Stimulated activated CD8-positive, alpha-beta memory T cell treated with anti-CD3 and anti-CD28 coated beads, Interleukin-2, amount 100 ng/mL, for 1 hour (primary cell): ENCODE data around the gene RAB26.

Experiments used
- DNase-seq, 2 donors: peaks; one replicate each; pipeline ENCODE4 v3.0.0-alpha.2; 2020; ENCODE audit warnings: low read depth in 2 of 2

Gene RAB26

DNA sequence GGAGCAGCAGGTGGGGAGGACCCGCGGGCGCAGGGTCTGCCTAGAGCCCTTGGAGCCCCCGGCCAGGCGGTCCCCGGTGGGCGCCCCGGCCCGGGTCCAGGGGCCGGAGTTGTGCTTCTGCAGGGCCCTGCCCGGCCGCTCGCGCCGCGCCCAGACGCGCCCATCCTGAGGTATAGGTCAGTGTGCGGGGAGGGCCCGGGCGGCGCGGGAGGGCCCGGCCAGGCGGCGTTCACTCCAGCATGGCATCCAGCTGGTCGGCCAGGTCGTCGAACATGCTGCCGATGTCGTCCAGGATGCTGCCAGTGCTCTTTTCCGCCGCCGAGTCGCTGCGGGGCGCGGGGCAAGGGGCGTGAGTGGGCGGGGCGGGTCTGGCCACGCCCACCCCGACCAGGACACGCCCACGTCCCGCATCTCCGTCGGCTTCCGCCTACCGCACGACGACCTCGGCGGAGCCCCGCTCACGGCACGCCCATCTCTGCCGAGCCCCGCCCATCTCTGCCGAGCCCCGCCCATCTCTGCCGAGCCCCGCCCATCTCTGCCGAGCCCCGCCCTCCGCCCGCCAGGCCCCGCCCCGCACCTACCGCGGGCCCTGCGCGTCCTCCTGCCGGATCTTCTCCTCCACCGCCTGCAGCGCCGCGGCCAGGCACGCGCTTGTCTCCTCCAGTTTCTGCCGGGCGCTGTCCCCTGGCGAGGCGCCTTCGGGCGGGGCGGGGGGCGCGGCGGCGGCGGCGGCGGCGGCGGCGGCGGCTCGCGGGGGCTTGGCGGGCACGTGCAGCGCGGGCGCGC lies 30.1 kb downstream of the RAB26 start:
- DNase-seq, result no peak

- no peak for DNase-seq
These were observed 30.7 kb downstream of the RAB26 start for GRCh38 chr16:2179107-2179501.

- DNase-seq, result no peak
These were observed 31.2 kb downstream of the RAB26 start for GRCh38 chr16:2179576-2179975.

DNA sequence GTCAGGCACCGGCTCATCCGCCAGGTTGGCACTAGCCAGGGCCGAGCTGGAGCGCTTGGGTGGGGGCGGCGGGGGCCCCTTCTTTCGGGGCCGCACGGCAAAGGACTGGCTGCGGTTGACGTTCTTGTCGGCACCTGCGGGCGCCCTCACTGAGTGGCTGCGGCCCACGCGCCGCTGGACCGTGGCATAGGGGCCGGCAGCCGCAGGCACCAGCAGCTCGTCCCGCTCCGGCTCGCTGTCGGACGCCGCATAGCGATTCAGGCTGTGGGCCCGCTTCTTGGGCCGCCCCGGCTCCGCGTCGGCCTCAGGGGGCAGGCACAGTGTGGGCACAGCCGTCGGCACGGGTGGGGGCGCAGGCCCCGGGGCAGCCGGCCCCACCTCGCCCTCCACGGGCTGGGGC lies 32.0 kb downstream of the RAB26 start:
- no peak for DNase-seq

DNA sequence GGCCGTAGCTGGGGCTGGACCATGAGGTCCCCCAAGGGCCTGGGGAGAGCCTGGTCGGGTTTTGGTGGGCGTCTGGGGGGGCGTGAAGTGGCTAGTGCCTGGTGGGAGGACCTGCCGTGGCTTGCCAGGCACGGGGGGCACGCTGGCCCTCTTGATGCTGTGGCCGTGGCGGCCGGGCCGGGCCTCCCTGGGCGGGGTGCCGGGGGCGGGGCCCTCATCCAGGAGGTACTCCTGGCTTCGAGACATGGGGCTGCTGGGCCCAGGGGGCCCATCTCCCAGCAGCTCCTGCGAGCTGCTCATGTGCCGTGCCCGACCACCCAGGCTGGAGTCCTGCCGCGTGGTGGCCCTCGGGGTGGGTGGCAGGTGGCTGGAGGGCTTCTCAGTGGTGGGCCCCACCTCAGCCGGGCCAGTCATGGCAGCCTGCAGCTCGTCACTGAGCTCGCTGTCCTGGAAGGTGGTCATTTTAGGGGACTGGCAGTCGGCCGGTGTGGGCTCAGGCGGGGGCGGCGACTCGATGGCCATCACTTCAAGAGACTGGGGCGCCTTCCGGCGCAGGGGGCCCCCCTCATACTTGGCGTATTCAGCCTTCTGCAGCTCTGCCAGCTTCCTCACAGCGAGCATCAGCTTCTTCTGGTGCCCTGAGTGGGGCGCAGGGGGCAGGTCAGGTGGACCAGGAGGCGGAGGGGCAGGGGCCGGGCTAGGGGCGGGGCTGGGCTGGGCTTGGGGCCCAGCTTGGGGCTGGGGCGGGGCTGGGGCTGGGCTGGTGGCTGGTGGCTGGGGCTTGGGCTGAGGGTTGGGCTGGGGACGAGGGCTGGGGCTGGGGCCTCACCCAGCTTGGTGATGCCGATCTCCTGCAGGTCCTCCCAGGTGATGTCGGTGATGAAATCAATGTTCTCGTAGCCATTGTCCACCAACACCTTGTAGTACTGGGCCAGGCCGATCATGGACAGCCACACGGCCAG lies 32.8 kb downstream of the RAB26 start:
- DNase-seq, result no peak

DNA sequence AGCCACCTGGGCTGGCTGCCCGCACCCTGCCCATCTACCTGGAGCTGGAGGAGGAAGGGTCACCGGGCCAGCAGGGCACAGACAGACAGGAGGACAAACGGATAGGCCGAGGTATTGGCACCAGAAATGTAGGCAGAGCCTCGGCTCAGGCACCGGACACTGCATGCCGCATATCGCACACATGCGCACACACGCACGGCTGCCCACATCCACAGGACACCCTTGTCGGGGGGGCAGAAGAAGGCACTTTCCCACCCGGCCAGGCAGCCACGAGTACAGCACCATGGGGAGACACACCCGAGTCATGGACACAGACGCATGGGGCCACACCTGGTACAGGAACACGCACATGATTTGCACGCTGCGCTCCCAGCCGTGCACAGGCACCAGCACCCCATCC lies 33.5 kb downstream of the RAB26 start:
- no peak for DNase-seq

- DNase-seq, result no peak
These were observed 35.2 kb downstream of the RAB26 start for GRCh38 chr16:2183671-2184070.

DNA sequence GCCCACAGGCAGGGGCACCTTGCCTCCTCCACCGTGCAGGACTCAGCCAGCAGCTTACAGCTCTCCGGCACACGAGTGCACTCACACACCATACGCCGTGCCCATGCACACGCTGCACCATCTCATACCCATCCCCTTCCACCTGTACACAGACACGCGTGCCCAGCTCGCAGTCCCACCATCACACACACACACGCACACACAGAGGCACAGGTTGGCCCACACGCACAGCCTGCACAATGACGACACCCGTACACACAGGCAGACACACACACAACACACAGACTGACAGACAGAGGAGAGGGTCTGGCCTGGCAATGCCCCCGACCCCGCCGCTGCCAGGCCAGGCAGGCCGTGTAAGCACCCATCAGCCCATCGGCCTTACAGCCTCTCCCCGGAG lies 35.9 kb downstream of the RAB26 start:
- DNase-seq, result no peak

DNA sequence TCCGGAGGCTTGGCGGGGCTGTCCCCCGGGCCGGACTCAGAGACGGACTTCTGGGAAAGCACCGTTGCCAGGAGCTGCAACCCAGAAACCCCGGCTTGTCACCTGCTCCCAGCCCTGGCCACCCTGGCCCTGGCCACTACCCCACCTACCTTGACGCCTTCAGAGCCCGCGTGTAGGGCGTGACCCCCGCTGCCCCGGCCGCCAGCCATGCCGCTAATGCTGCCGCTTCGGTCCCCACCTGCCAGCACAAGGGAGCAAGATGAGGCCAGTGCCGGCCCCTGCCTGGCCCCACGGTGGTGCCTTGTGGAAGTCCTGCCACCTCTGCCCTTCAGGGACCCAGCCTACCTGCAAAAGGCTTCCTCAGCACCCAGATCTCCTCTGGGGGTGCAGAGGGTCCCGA lies 36.5 kb downstream of the RAB26 start:
- no peak for DNase-seq

DNA sequence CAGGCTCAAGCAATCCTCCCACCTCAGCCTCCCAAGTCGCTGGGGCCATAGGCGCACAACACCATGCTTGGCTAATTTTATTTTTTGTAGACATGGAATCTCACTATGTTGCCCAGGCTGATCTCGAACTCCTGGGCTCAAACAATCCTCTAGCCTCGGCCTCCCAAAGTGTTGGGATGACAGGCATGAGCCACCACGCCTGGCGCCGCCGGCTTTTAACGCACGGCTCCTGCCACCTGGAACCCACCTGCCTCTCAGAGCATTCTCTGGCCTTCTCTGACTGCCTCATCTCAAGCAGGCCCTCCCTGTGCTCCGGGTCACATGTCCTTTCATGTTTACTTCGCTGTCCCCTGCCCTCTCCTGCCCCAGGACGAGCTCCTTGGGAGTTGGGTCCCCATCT lies 37.6 kb downstream of the RAB26 start:
- no peak for DNase-seq

- DNase-seq, result no peak
These were observed 38.1 kb downstream of the RAB26 start for GRCh38 chr16:2186505-2186904.

DNA sequence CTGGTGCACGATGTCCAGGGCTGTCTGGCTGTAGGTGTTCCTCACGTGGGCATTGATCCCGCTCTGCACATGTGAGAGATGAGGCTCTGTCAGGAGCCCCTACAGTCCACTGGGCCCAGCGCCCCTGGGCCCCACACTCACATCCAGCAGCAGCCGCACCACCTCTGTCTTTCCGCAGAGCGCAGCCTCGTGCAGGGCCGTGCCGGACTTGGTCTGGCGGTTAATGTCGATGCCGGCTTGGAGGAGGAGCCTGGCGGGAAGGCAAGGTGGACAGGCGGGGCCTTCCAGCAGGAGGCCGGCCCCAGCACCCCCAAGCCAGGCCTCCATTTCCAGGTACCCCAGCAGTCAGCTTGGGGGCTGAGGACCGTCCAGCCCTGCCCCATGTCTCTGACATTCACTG lies 38.8 kb downstream of the RAB26 start:
- DNase-seq, result no peak

DNA sequence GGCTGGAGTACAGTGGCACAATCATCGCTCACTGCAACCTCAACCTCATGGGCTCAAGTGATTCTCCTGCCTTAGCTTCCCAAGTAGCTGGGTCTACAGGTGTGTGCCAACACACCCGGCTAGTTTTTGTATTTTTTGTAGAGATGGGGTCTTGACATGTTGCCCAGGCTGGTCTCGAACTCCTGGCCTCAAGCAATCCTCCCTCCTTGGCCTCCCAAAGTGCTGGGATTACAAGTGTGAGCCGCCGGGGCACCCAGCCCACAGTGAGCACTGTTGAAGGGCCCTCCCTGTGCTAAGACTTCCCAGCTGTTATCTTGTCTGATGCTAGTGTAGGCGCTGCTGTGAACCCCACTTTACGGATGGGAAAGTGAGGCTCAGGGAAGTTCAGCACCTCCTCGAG lies 40.0 kb downstream of the RAB26 start:
- no peak for DNase-seq

DNA sequence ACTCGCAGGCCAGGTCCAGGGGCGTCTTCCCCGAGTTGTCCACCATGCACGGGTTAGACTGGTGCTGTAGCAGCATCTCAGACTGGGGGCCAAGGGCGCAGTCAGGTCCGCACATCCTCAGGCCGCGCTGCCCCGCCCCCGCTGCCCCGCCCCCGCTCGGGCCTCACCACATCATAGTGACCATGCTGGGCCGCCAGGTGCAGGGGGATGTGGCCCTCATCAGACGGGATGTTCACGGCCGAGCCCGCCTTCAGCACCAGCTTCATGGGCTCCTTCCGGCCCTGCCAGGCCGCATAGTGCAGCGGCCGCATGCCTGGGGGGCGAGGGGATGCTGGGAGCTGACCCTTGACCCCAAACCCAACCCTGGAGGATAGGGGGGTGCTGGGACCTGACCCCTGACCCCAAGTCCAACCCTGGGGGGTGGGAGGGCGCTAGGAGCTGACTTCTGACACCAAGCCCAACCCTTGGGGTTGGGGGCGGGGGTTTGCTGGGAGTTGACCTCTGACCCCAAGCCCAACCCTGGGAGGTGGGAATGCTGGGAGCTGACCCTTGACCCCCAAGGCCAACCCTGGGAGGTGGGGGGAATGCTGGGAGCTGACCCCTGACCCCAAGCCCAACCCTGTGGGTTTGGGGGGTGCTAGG lies 40.9 kb downstream of the RAB26 start:
- no peak for DNase-seq

GRCh38 chr16:2190002-2190658 lies 41.7 kb downstream of the RAB26 start:
- DNase-seq, result no peak

DNA sequence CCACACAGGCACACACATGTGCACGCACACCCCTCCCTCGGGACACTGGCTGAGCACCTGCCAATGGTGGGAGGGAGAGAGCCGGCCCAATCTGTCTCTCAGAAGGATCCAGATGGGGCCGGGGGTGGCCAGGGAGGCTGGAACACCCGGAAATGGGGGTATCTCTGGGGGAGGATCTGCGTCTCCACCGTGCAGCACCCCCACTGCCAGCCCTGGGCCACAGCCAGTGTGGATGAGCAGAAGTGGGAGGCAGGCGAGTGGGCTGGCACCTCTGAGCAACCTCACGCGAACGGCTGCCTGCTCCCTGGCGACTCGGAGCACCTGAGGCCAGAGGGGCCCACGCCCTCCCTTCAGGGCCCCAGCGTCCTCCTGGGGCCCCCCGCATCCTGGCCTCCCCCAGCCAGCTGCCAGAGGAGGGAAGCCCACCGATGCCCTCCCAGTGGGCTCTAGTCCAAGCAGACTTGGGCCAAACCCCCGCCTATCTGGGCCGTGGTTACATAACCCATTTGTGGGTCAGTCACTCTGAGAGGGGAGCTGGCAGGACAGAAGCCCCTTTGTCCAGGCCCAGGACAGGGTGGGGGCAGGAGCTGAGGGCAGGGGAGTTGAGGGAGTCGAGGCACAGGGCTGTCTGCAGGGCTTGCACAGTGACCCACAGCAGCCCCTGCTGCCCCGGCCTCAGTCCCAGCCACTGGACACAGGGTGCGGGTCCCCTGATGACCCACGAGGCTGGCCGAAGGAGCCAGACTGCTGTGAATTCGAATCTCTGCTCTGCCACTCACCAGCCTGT lies 42.4 kb downstream of the RAB26 start:
- DNase-seq, result no peak

DNA sequence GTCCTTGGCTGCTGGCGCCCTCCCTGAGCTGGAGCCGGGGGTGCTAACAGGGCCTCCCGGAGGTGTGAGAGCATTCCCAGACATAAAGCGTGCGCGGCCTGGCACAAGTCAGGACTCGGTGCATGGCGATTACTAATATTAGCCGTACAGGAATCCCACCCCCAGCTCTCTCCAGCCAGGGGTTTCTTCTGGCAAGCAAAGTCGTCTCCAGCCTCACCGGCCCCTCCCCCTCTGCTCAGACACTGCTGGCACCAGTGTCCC lies 43.0 kb downstream of the RAB26 start:
- DNase-seq, result no peak

DNA sequence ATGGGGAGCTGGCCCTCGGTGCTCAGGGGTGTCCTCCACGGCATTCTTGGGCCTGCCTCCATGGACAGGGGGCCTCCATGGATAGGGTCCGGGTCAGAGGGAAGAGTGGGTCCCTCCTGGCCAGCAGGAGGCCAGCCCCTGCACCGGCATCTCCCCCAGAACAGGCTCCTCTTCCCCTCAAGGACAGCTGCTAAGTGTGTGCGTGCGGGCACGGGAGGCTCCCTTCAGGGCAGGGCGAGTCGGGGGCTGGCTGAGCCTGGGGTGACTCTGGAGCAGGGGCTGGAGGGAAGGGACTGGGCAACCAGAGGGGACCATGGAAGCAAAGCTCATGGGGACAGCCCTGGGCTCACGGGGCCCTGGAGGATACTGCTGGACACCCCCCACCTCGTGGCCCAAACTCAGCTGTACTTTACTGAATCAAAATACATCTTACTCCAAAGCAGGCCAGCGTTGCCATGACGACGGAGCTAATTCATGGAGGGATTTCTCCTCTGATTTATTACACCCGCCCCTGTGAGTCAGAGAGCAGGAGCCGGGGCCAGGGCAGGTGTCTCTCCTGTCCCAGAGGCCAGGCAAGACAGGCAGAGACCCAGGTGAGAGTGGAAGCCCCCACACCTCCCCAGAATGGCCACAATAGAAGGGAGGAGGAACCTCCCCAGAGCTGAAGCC lies 45.9 kb downstream of the RAB26 start:
- DNase-seq, result no peak

DNA sequence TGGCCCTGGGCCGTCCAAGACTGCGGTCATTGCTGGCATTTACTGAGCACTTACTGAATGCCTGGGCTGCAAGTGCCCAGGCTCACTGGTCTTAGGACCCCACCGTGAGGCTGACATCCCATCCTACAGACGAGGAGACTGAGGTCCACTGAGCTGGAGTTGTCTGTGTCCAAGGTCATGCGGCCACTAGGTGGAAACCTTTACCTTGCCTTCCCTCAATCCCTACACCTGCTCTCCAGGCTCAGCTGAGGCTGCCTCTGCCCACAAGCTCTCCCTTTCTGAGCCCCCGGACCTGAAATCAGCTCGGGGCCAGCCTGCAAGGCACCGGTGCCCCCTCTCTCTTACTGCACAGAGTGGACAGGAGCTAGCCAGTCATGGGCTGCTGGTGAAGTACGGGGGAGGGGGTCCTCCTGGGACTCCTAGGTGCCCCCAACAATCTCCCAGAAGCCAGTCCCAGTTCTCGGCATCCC lies 46.5 kb downstream of the RAB26 start:
- DNase-seq, result peak in 1 of 2 donors; percentile 17

DNA sequence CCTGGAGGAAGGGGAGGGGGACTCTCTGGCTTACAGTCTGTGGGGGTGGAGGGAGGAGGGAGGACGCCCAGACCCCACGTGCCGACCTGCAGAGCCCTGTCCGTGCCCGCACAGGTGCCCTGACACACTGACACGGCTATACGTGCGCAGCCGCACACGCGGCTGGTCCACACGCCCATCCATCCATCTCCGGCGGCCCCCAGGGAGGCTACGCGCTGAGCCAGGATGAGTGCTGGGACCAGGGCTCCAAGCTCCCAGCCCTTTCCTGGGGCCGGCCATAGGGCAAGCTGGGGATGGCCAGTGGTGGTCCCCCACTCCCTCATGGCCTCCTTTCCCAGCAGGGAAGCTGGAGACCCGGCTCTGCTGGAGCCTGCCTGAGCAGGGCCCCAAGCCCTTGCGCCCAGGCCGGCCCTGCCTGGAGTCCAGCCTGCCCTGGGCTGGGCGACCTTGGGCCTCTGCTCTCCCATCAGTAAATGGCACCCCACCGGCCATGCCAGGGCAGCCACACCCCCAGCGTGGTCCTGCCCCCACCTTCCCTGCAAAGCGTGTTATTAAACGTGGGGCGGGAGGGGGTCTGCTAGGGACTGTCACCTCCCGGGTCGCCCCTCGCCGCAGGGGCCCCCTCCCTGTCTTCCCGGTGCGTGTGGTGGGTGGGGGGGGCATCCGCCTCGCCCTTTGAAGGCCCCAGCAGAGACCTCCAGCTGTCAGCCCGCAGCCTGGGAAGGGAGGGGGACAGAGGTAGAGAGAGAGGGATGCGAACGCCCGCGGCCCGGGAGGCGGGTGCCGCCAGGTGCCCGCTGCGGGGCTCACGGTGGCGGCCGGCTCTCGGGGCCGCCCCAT lies 47.1 kb downstream of the RAB26 start:
- no peak for DNase-seq
